ENCODE results near the gene SRF. TPM values are rescaled to one million over a fixed set of nuclear protein-coding genes. Genes with fewer than 3 reads are reported as not detected.

Gene SRF
- total RNA-seq, 1 donor from 2014 or later = 29.2 TPM

- Histone ChIP-seq H3K27ac (no peak overlapping the region), H3K27me3 (ENCODE audit: low read depth) (no peaks in the 10 kb centered on the region), H3K36me3 (peaks cover 57% of the 10 kb centered on the region), H3K9me3 (no peaks in the 10 kb centered on the region), H3K4me3 (no peak overlapping the region), H3K4me1 (peaks cover 29% of the 10 kb centered on the region)
- ATAC-seq = no peak
- intact Hi-C loops (cut with DNase I) = no loop called here
- TF ChIP-seq CTCF (IDR thresholded peaks at IDR 0.05) = no peak
- DNase-seq = no peak
Observed at GRCh38 chr6:43185391-43185985, 14.4 kb downstream of the SRF start.

- no peaks in the 10 kb centered on the region for H3K9me3 ChIP-seq
- no peak for TF ChIP-seq CTCF (IDR thresholded peaks at IDR 0.05)
- no peak for ATAC-seq
- no peak overlapping the region for H3K27ac ChIP-seq
- no peak overlapping the region for H3K4me3 ChIP-seq
- no peak for DNase-seq
- peaks cover 29% of the 10 kb centered on the region for H3K4me1 ChIP-seq
- peaks cover 61% of the 10 kb centered on the region for H3K36me3 ChIP-seq
- no peaks in the 10 kb centered on the region for H3K27me3 ChIP-seq (ENCODE audit: low read depth)
- intact Hi-C loops (cut with DNase I) = no loop called here
Observed at GRCh38 chr6:43186019-43186418, 14.9 kb downstream of the SRF start.

GRCh38 chr6:43186706-43187105 is 15.6 kb downstream of the SRF start:
- intact Hi-C loops (cut with DNase I) = no loop called here
- no peak for ATAC-seq
- no peak for DNase-seq
- Histone ChIP-seq H3K9me3 (no peaks in the 10 kb centered on the region), H3K36me3 (peaks cover 61% of the 10 kb centered on the region), H3K4me3 (no peak overlapping the region), H3K4me1 (peaks cover 24% of the 10 kb centered on the region), H3K27me3 (ENCODE audit: low read depth) (no peaks in the 10 kb centered on the region), H3K27ac (no peak overlapping the region)
- no peak for TF ChIP-seq CTCF (IDR thresholded peaks at IDR 0.05)

GRCh38 chr6:43187821-43188220 is 16.8 kb downstream of the SRF start:
- TF ChIP-seq CTCF (IDR thresholded peaks at IDR 0.05) = no peak
- intact Hi-C loops (cut with DNase I) = no loop called here
- no peaks in the 10 kb centered on the region for H3K9me3 ChIP-seq
- H3K4me3 ChIP-seq = no peak overlapping the region
- H3K4me1 ChIP-seq = peaks cover 20% of the 10 kb centered on the region
- H3K36me3 ChIP-seq = peaks cover 71% of the 10 kb centered on the region
- H3K27me3 ChIP-seq (ENCODE audit: low read depth) = no peaks in the 10 kb centered on the region
- no peak for DNase-seq
- ATAC-seq = no peak
- H3K27ac ChIP-seq = no peak overlapping the region

GRCh38 chr6:43188426-43188825 is 17.4 kb downstream of the SRF start:
- Histone ChIP-seq H3K9me3 (no peaks in the 10 kb centered on the region), H3K27me3 (ENCODE audit: low read depth) (no peaks in the 10 kb centered on the region), H3K4me1 (peaks cover 14% of the 10 kb centered on the region), H3K27ac (no peak overlapping the region), H3K4me3 (no peak overlapping the region), H3K36me3 (peaks cover 77% of the 10 kb centered on the region)
- TF ChIP-seq CTCF (IDR thresholded peaks at IDR 0.05) = no peak
- ATAC-seq (no peak), DNase-seq (no peak)
- intact Hi-C loops (cut with DNase I) = no loop called here

Data from lower lobe of right lung (tissue), 2 donors.